HG03565 (cell line): ENCODE results near the gene CX3CL1.

Experiments
- ATAC-seq: cut with Tn5 transposase; IDR thresholded peaks from one replicate; pipeline ENCODE4 v1.9.1; 2021; ENCODE audit warnings: mild to moderate bottlenecking, moderate library complexity; ENCODE audit not compliant: unreplicated experiment

The CX3CL1 gene

DNA sequence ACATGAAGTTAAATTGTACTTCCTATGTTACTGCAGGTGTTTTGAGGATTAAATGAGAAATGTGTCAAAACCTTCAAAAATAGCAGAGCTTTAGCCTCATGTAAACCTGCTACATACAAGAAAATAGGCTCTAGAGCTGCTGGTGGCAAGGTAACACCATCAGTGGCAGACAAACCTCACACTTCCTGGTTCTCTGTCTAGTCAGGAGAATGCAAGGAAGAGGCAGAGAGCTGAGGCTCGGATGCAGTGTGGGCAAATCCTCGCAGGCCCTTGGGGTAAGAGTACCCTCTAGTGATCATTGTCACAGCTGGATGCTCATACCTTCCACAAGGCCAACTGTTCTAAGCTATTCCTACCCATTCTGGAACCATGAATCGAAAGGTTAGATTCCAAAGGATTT, 60.7 kb downstream of the CX3CL1 start:
- ATAC-seq, result no peak

DNA sequence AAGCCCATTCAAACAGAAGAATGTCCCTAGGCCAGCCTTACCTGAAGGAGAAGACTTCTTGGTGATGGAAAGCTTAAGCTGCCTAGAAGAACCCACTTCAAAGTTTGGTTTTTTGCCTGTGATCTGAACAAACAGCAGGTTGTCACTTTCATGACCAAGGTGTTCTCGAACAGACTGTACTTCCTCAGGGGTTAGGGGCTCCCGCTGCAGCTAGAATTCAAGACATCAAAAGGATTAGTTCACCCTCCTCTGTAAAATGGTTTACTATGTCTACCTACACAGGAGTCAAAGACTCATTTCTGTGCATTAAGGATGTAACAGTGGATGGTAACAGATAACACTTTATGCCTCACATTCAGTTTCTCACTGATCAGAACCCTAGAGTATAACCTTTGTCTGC, 61.7 kb downstream of the CX3CL1 start:
- no peak for ATAC-seq
